GM06990 (cell line): ENCODE measurements around the gene HNRNPK.
A peak's percentile ranks its signal among the peaks of the same experiment; 100 is the strongest.

Experiments used
- DNase-seq: peaks from one replicate; pipeline ENCODE4 v3.0.0-alpha.2; 2011; ENCODE audit not compliant: insufficient read length; ENCODE audit errors: extremely low read depth
- H3K27me3 ChIP-seq: replicated peaks from 2 replicates; pipeline ENCODE4 v1.6.0; 2011; ENCODE audit warnings: low read length; ENCODE audit not compliant: control insufficient read depth, insufficient read depth
- H3K36me3 ChIP-seq: 2 replicates; pipeline ENCODE4 v1.5.1; 2011; ENCODE audit warnings: low read length; ENCODE audit not compliant: control insufficient read depth, insufficient read depth
- H3K4me3 ChIP-seq: replicated peaks from 2 replicates; pipeline ENCODE4 v1.5.1; 2011; ENCODE audit warnings: low read depth, mild to moderate bottlenecking, control low read depth, low read length
- TF ChIP-seq, protein P1 (sequence below): IDR thresholded peaks from 2 replicates; pipeline ENCODE4 v1.5.1; 2011; ENCODE audit warnings: low read length, control low read depth, mild to moderate bottlenecking, inconsistent platforms; ENCODE audit not compliant: insufficient read depth, poor library complexity, severe bottlenecking

HNRNPK gene

DNA sequence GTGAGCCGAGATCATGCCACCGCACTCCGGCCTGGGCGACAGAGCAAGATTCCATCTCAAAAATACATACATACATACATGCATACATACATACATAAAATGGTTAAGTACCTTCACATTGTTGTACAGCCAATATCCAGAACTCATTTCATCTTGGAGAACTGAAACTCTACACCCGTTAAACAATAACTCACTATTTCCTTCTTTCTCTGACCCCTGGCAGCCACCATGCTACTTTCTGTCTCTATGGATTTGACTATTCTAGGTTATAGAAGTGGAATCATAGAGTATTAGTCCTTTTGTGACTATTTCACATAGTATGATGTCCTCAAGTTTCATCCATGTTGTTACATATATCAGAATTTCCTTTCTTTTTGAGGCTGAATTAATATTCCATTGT, 49.1 kb downstream of the HNRNPK start:
- DNase-seq: no peak
- TF ChIP-seq, protein P1, sequence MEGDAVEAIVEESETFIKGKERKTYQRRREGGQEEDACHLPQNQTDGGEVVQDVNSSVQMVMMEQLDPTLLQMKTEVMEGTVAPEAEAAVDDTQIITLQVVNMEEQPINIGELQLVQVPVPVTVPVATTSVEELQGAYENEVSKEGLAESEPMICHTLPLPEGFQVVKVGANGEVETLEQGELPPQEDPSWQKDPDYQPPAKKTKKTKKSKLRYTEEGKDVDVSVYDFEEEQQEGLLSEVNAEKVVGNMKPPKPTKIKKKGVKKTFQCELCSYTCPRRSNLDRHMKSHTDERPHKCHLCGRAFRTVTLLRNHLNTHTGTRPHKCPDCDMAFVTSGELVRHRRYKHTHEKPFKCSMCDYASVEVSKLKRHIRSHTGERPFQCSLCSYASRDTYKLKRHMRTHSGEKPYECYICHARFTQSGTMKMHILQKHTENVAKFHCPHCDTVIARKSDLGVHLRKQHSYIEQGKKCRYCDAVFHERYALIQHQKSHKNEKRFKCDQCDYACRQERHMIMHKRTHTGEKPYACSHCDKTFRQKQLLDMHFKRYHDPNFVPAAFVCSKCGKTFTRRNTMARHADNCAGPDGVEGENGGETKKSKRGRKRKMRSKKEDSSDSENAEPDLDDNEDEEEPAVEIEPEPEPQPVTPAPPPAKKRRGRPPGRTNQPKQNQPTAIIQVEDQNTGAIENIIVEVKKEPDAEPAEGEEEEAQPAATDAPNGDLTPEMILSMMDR: no peak
- Histone ChIP-seq H3K27me3 (no peaks in the 10 kb centered on the region), H3K36me3 (no peaks in the 10 kb centered on the region), H3K4me3 (no peak overlapping the region)

DNA sequence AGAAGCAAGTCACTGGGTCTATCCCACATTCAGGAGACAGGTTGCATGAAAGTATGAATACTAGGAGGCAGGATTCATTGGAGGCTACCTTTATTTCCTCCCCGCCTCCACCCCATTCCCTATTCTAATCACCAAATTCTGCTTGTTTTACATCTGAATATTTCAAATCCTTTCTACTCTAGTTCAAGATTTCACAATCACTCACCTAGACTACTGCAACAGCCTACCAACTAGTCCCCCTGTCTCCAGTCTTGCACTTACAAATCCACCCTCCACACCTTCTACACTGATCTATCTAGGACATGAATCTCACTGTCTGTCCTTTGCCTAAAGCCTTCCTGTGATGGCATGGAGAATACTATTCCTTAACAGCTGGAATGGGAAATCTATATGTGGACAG, 52.4 kb downstream of the HNRNPK start:
- no peaks in the 10 kb centered on the region for H3K36me3 ChIP-seq
- no peak for DNase-seq
- H3K4me3 ChIP-seq: no peak overlapping the region
- TF ChIP-seq, protein P1: no peak
- no peaks in the 10 kb centered on the region for H3K27me3 ChIP-seq

DNA sequence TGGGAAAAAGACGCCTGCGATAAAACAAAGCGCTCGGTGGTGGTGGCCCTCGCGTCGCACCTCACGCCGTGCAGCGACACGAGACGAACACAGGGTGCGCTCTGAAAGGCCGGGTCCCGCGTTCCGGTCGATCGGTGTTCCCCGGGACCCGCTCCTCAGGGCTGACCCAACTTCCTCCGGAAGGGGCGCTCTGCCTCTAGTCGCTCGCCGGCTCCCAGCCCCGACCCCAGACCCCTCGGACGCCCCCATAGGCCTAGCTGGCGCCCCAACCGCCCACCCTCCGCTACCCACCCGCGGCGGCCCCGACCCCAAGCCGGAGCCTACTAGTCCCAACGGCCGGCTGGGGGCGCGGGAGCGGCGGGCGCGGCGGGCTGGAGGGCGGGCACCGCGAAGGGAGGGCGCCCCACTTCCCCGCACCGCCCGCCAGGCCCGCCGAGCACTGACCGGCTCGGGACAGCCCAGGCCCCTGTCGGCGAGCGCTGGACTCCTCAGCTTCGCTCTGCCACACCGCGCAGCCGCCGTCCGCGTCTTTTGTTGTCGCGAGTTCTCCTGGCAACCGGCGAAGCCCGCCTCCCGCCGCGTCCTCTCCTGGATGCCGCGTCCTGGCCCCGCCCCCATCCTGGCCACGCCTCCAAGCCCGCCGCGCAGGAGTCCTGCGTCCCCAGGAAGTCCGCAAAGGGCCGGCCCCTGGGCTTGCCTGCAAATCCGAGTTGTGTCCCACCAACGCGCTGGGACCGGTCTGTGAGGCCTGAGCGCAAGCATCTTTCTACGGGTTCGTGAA, 58.9 kb downstream of the HNRNPK start, which contains the start of gene KIF27:
KIF27 (minus strand) TSS at position 506 of the 781 bp plus-strand sequence. CDS start 5,841 bp downstream, outside the sequence.
- no peaks in the 10 kb centered on the region for H3K36me3 ChIP-seq
- TF ChIP-seq, protein P1: no peak

DNA sequence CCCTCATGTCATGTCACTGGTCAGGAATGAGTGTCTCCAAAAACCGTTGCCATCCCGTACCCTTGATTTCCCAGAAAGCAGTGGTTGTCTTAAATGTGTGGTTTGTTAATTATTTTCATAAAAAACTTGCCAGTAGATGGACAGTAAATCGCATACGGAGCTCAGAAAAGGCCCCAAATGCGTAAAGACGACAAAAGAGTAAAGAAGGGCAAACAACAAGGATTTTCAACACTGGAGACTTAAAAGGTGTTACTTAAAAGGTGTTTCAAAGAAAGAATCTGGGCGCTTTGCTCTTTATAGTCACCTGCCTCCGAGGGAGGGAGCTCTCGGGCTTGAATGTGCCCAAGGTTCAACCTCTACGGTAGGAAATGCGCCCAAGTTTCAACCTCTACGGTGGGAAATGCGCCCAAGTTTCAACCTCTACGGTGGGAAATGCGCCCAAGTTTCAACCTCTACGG, 59.5 kb downstream of the HNRNPK start:
- H3K36me3 ChIP-seq: no peaks in the 10 kb centered on the region
- H3K4me3 ChIP-seq: peak overlapping the region; percentile 73
- DNase-seq: no peak
- no peaks in the 10 kb centered on the region for H3K27me3 ChIP-seq
- TF ChIP-seq, protein P1: peak; percentile 59

More for the DNA sequence above, 58.9 kb downstream of the HNRNPK start, which contains the start of gene KIF27:
- Histone ChIP-seq H3K27me3 (no peaks in the 10 kb centered on the region), H3K4me3 (peak within 1 kb of the TSS; percentile 73)
- peak; percentile 98 for DNase-seq

DNA sequence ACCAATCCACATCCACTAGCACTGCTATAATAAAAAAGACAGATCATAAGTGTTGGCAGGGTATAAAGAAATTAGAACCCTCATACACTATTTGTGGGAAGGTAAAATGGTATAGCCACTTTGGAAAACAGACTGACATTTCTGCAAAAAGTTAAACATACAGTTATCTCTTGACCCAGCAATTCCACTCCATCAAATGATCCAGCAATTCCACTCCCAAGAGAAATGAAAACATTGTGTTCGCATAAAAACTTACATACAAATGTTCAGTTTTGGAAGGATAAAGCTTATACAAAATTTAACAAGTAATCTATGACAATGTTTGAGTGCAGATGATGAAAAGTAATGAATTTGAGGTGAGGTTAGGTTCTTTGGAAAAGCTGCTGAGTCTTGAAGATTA, 60.9 kb downstream of the HNRNPK start:
- no peaks in the 10 kb centered on the region for H3K27me3 ChIP-seq
- no peak for DNase-seq
- H3K4me3 ChIP-seq: no peak overlapping the region
- TF ChIP-seq, protein P1: no peak
- H3K36me3 ChIP-seq: no peaks in the 10 kb centered on the region
